IPS-15b (cell line): ENCODE results near the gene DNMT3A.

Experiments used
- H3K27me3 ChIP-seq: one replicate; pipeline ENCODE4 v1.6.1; 2013; ENCODE audit warnings: low read length; ENCODE audit not compliant: control insufficient read depth, insufficient read depth
- H3K36me3 ChIP-seq: one replicate; pipeline ENCODE4 v1.6.1; 2013; ENCODE audit warnings: low read length; ENCODE audit not compliant: control insufficient read depth, insufficient read depth
- H3K4me1 ChIP-seq: one replicate; pipeline ENCODE4 v1.6.1; 2013; ENCODE audit warnings: mild to moderate bottlenecking, low read length; ENCODE audit not compliant: control insufficient read depth, insufficient read depth
- H3K4me3 ChIP-seq: one replicate; pipeline ENCODE4 v1.5.1; 2013; ENCODE audit warnings: low read depth, low read length
- H3K9ac ChIP-seq: one replicate; pipeline ENCODE4 v1.6.1; 2013; ENCODE audit warnings: low read depth, mild to moderate bottlenecking, low read length
- H3K9me3 ChIP-seq: one replicate; pipeline ENCODE4 v1.6.1; 2013; ENCODE audit warnings: mild to moderate bottlenecking, low read length; ENCODE audit not compliant: control insufficient read depth, insufficient read depth

The DNMT3A gene

GRCh38 chr2:25255745-25256487 lies 85.8 kb downstream of the DNMT3A start:
- peaks cover 42% of the 10 kb centered on the region for H3K4me1 ChIP-seq
- H3K4me3 ChIP-seq, result no peak overlapping the region
- no peak overlapping the region for H3K9ac ChIP-seq
- H3K9me3 ChIP-seq, result no peaks in the 10 kb centered on the region
- H3K27me3 ChIP-seq, result no peaks in the 10 kb centered on the region
- H3K36me3 ChIP-seq, result peaks cover 4% of the 10 kb centered on the region

- no peak overlapping the region for H3K4me3 ChIP-seq
- peaks cover 40% of the 10 kb centered on the region for H3K4me1 ChIP-seq
- H3K9ac ChIP-seq, result no peak overlapping the region
- H3K9me3 ChIP-seq, result no peaks in the 10 kb centered on the region
- H3K36me3 ChIP-seq, result peaks cover 4% of the 10 kb centered on the region
- H3K27me3 ChIP-seq, result no peaks in the 10 kb centered on the region
These were observed 86.8 kb downstream of the DNMT3A start for GRCh38 chr2:25254961-25255360.

DNA sequence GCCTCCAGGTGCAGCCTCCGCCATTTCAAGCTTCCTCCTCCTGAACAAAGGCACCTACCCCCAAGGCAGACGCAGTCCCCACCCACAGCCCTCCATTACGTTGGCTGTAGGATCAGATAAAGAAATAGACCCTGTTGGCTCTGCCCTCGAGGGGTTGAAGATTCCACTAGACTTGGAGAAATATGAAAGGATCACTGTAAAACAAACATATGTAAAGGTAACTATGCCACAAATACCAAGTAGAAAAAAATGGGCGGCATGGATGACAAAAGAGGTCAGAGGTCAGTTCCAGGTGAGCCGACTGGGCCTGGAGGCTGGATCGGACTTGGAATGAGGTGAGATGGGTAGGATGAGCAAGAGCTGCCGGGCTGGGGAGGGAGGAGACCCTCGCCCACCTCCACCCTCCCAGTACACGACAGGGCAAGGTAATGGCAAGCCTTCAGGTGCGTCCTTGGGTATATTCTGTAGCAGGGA lies 88.5 kb downstream of the DNMT3A start:
- H3K9me3 ChIP-seq, result no peaks in the 10 kb centered on the region
- H3K9ac ChIP-seq, result no peak overlapping the region
- H3K27me3 ChIP-seq, result no peaks in the 10 kb centered on the region
- H3K36me3 ChIP-seq, result peaks cover 6% of the 10 kb centered on the region
- peak overlapping the region; percentile 65 for H3K4me3 ChIP-seq
- H3K4me1 ChIP-seq, result peaks cover 36% of the 10 kb centered on the region

DNA sequence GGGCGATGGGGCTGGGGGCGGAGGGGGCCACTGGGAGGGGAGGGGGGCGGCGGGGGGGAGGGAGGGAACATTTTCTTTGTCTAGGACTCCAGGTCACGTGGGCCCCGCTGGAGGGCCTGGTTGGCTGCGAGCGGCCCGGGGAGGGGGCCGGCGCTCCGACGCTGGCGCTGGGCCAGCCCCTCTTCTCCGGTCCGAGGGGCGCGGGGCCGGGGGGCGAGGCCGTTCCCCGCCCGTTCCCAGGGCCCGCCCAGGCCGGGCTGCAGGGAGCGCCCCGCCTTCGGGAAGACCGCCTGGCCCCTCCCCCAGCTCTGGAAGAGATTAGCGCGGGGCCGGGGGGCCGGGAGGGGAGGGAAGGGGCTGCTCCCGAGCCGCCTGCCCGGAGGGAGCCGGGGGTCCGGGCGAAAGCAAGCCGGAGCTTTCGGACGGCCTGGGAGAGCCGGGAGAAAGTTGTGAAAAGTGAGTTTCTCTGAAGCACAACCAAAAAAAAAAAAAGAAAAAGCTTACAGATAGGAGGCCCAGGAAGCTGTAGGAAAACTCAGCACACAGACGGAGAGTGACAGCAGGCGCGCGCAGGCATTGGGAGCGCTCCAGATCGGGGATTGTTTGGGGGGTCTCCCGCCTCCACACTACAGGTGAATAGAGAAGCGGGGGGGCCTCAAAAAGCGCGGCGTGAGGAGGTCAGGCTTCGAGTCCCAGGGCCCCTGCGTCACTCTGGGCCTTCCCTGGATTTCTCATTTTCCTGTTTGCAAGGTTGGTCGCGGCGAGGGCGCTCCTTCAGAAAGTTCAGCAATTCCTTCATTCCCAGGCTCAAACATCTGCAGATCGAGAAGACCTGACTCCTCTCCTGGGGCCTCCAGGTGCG lies 89.2 kb downstream of the DNMT3A start:
- Histone ChIP-seq H3K36me3 (peaks cover 13% of the 10 kb centered on the region), H3K27me3 (no peaks in the 10 kb centered on the region), H3K9me3 (no peaks in the 10 kb centered on the region), H3K4me3 (peak overlapping the region; percentile 65), H3K9ac (peak overlapping the region; percentile 50), H3K4me1 (peaks cover 29% of the 10 kb centered on the region)

DNA sequence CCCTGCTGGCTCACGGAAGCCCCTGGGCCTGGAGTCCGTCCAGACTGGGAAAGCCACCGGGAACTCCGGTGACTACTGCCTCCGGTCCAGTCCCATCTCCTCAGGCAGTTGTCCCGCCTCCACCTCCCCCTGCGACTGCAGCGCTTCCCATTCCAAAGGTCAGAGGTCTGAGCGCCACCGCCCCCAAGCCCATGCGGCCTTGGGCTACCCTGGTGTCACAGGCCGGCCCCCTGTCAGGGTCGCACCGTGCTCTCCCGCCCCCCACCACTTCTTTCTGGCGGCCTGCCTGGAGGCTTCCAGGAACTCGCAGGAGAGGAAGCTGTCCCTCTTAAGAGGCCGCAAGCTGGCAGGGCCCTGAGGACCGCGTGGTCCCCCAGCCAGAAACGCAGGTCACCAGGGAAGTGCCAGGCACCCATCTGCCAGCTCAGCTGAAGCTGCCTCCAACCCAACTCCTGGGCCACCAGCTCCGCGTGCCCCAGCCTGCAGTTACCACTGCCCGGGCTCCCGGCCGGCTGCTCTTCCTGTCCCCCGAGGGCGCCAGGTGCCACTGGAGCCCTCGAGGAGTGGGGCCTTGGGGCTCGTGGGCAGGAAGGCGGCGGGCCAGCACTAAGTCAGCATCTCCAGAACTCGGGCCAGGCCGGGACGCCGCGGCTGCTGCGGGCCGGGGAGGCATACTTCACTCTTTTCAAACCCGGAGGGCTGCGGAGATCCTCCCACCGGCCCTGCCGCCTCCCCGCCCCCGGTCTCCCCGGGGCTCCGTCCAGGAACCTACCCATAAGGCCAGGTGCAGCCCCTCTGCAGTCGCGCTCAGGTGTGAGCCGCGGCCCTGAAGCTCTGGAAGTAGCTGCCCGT lies 90.1 kb downstream of the DNMT3A start:
- Histone ChIP-seq H3K36me3 (peaks cover 21% of the 10 kb centered on the region), H3K27me3 (no peaks in the 10 kb centered on the region), H3K4me1 (peaks cover 21% of the 10 kb centered on the region), H3K9ac (peak overlapping the region; percentile 92), H3K4me3 (peak overlapping the region; percentile 81), H3K9me3 (no peaks in the 10 kb centered on the region)

DNA sequence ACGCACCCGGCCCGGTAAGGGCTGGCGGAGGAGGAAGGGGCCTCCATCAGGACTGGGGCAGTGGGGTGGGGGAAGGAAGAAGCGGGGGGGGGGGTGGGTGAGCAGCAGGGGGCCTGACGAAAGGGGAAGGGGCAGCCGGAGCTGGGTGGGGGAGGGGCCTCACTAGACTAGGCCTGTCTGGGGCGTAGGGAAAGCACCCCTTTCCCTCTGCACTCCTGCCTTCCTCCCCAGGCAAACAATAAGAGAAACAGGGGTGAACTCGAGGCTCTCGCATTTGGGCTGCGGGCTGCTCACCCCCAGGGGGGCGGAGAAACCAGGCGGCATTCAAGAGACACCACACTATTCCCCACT lies 90.7 kb downstream of the DNMT3A start:
- peak overlapping the region; percentile 92 for H3K9ac ChIP-seq
- H3K4me1 ChIP-seq, result peaks cover 19% of the 10 kb centered on the region
- H3K9me3 ChIP-seq, result no peaks in the 10 kb centered on the region
- peak overlapping the region; percentile 81 for H3K4me3 ChIP-seq
- H3K27me3 ChIP-seq, result no peaks in the 10 kb centered on the region
- peaks cover 27% of the 10 kb centered on the region for H3K36me3 ChIP-seq

GRCh38 chr2:25250331-25251070 lies 91.2 kb downstream of the DNMT3A start:
- Histone ChIP-seq H3K36me3 (peaks cover 33% of the 10 kb centered on the region), H3K27me3 (no peaks in the 10 kb centered on the region), H3K9ac (peak overlapping the region; percentile 81), H3K4me1 (peaks cover 19% of the 10 kb centered on the region), H3K4me3 (peak overlapping the region; percentile 61), H3K9me3 (no peaks in the 10 kb centered on the region)

DNA sequence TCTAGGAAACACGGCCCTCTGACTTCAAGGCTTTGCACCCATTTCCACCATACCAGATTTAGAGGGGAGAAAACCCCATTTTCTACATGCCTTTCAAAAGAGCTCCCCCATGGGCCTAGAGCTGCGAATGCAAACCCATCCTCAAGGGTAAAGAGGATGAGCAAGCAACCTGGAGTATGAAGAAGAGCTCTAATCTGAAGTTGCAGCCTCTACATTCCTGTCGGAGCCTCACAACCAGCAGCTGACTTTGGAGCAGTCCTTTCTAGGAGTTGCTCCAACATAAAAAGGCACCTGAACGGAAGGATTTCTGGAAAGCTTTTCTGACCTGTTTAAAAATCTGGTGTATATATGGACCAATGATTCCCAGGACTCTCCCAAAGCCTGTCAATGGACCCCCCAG lies 91.9 kb downstream of the DNMT3A start:
- H3K4me3 ChIP-seq, result peak overlapping the region; percentile 61
- H3K9ac ChIP-seq, result no peak overlapping the region
- no peaks in the 10 kb centered on the region for H3K27me3 ChIP-seq
- H3K9me3 ChIP-seq, result no peaks in the 10 kb centered on the region
- peaks cover 40% of the 10 kb centered on the region for H3K36me3 ChIP-seq
- H3K4me1 ChIP-seq, result peaks cover 19% of the 10 kb centered on the region

GRCh38 chr2:25247792-25248512 lies 93.8 kb downstream of the DNMT3A start:
- Histone ChIP-seq H3K27me3 (no peaks in the 10 kb centered on the region), H3K36me3 (peaks cover 54% of the 10 kb centered on the region), H3K4me1 (peaks cover 13% of the 10 kb centered on the region), H3K9me3 (no peaks in the 10 kb centered on the region), H3K4me3 (no peak overlapping the region), H3K9ac (no peak overlapping the region)

DNA sequence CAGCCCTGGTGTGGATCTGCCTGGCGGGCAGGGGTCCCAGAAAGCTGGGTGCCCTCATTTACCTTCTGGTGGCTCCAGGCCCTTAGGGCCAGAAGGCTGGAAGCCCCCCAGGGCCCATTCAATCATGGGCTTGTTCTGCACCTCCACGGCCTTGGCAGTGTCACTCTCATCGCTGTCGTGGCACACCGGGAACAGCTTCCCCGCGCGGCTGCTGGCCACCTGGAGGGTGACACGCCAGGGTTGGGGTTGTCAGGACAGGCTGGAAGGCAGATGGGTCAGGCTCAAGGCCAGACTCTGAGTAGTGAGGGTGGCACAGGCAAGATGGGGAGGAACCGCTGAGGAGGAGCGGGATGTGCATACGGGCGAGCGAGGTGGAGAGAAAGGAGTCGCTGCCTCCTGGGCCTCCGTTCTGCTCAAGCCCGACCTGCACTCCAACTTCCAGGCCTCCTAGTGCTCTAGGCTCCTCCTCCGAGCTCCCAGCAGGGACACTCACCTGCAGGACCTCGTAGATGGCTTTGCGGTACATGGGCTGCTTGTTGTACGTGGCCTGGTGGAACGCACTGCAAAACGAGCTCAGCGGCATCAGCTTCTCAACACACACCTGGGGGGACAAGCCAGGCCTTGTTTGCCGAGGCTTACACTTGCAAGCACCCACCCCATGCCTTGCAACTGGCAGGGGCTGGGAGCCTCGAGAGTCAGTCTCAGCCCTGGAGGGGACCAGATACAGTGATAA lies 95.0 kb downstream of the DNMT3A start:
- H3K4me3 ChIP-seq, result no peak overlapping the region
- no peaks in the 10 kb centered on the region for H3K9me3 ChIP-seq
- H3K9ac ChIP-seq, result no peak overlapping the region
- H3K27me3 ChIP-seq, result no peaks in the 10 kb centered on the region
- peaks cover 62% of the 10 kb centered on the region for H3K36me3 ChIP-seq
- peaks cover 13% of the 10 kb centered on the region for H3K4me1 ChIP-seq
